SH-SY5Y (cell line): Measurements from ENCODE around the gene AK8.

Experiments
- GATA2 ChIP-seq: IDR thresholded peaks from 2 replicates; pipeline ENCODE4 v1.6.1; 2011; ENCODE audit warnings: mild to moderate bottlenecking, low read depth, low read length
- GATA3 ChIP-seq: IDR thresholded peaks from 2 replicates; pipeline ENCODE4 v1.6.1; 2011; ENCODE audit warnings: low read depth, mild to moderate bottlenecking, low read length, moderate library complexity

- TF ChIP-seq GATA2 = no peak
- no peak for TF ChIP-seq GATA3
Measured at GRCh38 chr9:132768932-132769905, 108.9 kb downstream of the AK8 start.
